GM12865 (cell line): ENCODE results near the gene BCL7C.

Experiments
- DNase-seq: peaks from one replicate; pipeline ENCODE4 v3.0.0; 2010; ENCODE audit warnings: low read depth
- H3K4me3 ChIP-seq: 2 replicates; pipeline ENCODE4 v1.5.1; 2011; ENCODE audit warnings: mild to moderate bottlenecking, low read depth, low read length, control low read depth
- CTCF ChIP-seq: IDR thresholded peaks from 2 replicates; pipeline ENCODE4 v1.5.1; 2011; ENCODE audit warnings: low read length, control low read depth, low read depth, inconsistent platforms; ENCODE audit not compliant: insufficient read depth; ENCODE audit errors: missing control alignments

BCL7C gene

GRCh38 chr16:30912794-30913412, 19.0 kb upstream of the BCL7C start:
- no peak overlapping the region for H3K4me3 ChIP-seq
- no peak for TF ChIP-seq CTCF
- DNase-seq: no peak

- TF ChIP-seq CTCF: no peak
- H3K4me3 ChIP-seq: no peak overlapping the region
- DNase-seq: no peak
Observed at GRCh38 chr16:30910427-30911029, 16.7 kb upstream of the BCL7C start.

- no peak for DNase-seq
- no peak for TF ChIP-seq CTCF
- no peak overlapping the region for H3K4me3 ChIP-seq
Observed at GRCh38 chr16:30907064-30907463, 13.2 kb upstream of the BCL7C start.

- no peak for TF ChIP-seq CTCF
- DNase-seq: no peak
- H3K4me3 ChIP-seq: no peak overlapping the region
Observed at GRCh38 chr16:30904114-30904780, 10.4 kb upstream of the BCL7C start.

GRCh38 chr16:30903596-30903995, 9.7 kb upstream of the BCL7C start:
- TF ChIP-seq CTCF: no peak
- no peak overlapping the region for H3K4me3 ChIP-seq
- no peak for DNase-seq

- TF ChIP-seq CTCF: no peak
- no peak overlapping the region for H3K4me3 ChIP-seq
- DNase-seq: no peak
Observed at GRCh38 chr16:30903002-30903401, 9.1 kb upstream of the BCL7C start.
